HL-60 (cell line): Measurements from ENCODE around the gene NALCN.

ENCODE experiments used
- CTCF ChIP-seq: IDR thresholded peaks from one replicate; pipeline ENCODE4 v1.5.1; 2011; ENCODE audit warnings: low read length, control low read depth, inconsistent platforms; ENCODE audit not compliant: insufficient read depth
- POLR2AphosphoS5 ChIP-seq: IDR thresholded peaks from 2 replicates; pipeline ENCODE4 v1.6.1; 2012; ENCODE audit warnings: low read depth
- REST ChIP-seq: IDR thresholded peaks from 2 replicates; pipeline ENCODE4 v1.6.1; 2012; ENCODE audit warnings: low read depth; ENCODE audit not compliant: insufficient replicate concordance

GRCh38 chr13:101360525-101360924, 55.8 kb downstream of the NALCN start:
- TF ChIP-seq CTCF, result no peak
- TF ChIP-seq POLR2AphosphoS5, result no peak
- no peak for TF ChIP-seq REST
